DMS53 treated with DMSO at 0.1 percent for 48 hours (cell line): ENCODE data around the gene WDR27.

Source experiments
- DNase-seq: peaks from one replicate; lab custom pipeline; 2025; ENCODE audit not compliant: unreplicated experiment; lab: John Stamatoyannopoulos, UW

Gene WDR27

DNA sequence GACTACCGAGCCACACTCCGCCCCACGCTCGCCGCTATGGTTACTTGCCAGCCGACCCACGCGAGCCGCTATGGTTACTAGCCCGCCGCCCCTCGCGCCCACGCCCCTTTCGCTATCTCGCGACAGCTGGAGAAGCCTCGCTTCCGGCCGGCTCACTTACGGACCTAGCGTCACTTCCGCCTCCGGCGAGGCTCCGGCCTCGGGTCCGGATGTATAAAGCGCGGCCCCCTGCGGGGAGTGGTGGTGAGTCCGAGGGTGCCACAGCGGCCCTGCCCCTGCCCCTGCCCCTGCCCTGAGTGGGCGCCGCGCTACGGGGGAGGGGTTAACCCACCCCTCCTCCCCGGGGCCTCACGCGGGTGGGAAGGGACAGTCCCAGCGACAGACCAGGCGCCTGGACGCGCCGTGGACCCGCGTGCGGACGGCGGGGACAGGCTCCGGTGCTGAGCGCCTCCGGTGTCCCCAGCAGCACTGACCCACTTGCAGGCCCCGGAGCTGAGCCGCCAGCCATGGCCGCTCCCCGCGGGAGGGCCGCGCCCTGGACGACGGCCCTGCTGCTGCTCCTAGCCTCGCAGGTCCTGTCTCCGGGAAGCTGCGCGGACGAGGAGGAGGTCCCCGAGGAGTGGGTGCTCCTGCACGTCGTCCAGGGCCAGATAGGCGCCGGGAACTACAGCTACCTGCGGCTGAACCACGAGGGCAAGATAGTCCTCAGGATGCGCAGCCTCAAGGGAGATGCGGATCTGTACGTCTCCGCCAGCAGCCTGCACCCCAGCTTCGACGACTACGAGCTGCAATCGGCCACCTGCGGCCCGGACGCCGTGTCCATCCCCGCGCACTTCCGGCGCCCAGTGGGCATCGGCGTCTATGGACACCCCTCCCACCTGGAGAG is at the start of gene WDR27, which contains the start of gene C6orf120:
Gene WDR27, minus strand, starts transcription at position 76 of the 886 bp plus-strand sequence. CDS start 13,024 bp downstream, outside the sequence.
Gene C6orf120, plus strand, starts transcription at position 173 of the 886 bp plus-strand sequence. Its CDS starts 334 bp downstream, at position 507.
- peak; percentile 86 for DNase-seq

DNA sequence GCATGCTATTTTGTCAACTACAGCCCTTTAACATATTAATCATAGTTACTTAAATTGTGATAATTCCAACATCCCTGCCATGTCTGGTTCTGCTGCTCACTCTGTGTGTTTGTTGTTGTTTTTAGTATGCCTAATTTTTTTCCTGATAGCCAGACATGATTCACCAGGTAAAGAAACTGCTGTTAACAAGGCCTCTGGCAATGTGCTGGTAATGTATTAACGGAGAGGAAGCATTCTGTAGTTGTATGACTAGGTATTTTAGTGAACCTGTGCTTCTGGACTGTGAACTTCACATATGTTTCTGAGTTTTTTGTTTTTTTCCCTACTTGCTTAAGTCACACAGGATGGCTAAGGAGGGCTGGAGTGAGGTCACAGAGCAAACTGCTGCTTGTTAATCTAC is 44.7 kb upstream of the WDR27 start:
- DNase-seq = no peak

GRCh38 chr6:169745405-169745804 is 43.6 kb upstream of the WDR27 start:
- DNase-seq = no peak

- DNase-seq = no peak
These were observed 39.5 kb upstream of the WDR27 start for GRCh38 chr6:169741344-169741743.

DNA sequence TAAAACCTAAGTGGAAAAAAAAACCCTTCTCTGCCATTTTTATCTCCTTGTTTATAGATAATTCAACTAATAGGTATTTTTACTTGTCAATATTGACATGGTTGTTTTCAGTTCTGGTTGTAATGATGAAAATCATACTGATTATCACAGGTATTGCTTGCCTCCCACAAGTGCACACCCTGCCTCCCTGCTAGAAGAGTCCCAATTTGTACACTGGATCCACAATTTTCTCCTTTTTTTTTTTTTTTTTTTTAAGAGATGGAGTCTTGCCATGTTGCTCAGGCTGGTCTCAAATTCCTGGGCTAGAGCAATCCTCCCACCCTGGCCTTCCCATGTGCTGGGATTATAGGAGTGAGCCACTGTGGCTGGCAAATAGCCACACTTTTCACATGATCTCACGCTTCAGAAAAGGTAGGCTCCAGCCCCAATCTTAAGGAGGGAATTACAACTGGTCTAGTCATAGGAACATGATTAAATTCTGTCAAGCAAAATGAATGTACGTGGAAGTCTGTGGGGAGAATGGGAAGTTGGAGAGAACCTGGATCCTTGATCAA is 37.2 kb upstream of the WDR27 start:
- DNase-seq = no peak

DNA sequence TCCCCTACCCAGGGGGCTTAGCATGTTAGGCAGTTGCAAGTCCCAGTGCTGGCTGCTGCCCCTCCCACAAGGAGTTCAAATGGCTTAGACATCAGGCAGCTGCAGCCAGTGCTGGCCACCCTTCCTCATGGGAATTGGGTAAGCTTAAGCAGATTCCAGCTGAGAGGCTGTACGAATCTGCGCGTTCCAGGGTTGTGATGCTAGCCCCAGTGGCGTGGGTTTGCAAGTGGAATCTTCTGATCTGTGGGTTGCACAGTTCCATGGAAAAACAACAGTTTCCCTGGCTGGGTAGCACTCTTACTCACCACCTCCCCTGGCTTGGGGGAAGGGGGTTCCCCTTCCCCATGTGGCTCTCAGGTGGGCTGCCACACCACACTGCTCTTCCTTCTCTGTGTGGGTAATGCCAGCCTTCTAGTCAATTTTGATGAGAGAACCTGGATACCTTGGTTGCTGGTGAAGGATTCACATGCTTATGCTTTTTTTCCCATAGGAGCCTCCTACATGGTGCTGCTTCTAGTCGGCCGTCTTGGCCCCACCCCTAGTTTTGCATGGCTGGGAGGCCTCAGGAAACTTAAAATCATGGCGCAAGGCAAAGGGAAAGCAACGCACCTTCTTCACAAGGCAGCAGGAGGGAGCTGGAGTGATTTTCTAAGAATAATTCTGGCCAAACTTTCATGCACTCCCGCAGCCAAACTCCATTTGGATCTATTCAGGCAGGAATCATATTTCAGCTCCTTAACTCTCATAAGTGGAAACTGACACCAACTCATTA is 36.6 kb upstream of the WDR27 start:
- no peak for DNase-seq

GRCh38 chr6:169729961-169730360 is 28.1 kb upstream of the WDR27 start:
- DNase-seq = no peak

DNA sequence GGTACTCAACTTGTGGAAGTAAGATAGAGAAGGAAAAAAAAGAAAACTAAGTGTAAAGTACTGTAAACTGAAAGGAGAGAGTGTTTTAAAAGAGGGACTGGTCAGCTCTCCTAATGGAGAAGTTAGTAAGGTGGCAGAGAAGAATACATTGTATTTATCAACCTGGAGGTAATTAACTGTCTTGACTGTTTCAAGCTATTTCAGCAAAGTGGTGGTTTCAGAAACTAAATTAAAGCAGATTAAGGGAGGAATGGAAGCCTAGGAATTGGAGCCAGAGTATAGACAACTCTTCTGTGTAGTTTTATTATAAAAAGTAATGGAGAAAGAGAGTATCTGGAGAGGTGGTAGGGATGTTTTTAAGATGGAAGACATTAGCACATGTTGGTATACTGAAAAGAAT is 25.1 kb upstream of the WDR27 start:
- no peak for DNase-seq

- no peak for DNase-seq
These were observed 24.2 kb upstream of the WDR27 start for GRCh38 chr6:169726049-169726400.

DNA sequence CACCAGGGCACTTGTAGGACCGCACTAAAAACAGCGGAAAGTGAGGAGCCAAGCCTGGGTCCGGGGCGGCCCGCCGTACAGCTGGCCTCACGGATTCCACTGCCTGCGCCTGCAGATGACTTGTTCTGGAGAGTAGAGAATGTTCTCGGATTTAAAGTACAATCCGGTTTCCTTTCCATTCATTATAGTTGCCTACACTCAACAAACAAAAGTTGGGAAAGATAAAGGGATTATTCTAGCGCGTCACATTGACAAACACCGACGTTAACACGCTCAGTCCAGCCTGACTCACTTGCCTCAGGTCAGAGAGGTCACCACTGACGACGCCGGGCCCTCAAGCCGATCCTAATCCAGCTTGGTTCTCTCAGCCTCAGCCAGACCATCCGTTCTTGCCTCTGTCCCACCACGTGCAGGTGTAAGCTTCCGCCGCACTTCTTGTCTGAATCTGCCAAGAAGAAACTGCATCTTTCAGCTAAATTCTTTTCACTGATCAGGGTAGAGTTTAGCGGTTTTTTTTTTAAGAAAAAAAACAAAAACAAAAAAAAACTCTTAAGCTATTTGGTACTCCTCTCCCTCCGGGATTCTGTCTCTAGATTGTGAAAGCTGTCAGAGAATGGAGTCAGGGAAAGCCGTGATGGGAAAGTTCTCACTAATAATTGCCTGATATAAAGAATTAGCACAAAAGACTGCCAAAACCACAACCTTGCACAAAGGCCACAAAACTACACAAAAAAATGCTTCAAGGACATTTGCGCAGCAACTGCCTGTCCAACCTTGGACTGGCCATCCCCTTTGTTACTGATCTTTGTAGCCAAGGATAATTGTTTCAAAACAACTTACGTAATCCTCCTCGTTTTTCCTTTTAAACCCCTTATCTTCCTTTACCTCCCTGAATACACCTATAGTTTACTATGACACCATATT is 23.6 kb upstream of the WDR27 start:
- DNase-seq = peak; percentile 62

DNA sequence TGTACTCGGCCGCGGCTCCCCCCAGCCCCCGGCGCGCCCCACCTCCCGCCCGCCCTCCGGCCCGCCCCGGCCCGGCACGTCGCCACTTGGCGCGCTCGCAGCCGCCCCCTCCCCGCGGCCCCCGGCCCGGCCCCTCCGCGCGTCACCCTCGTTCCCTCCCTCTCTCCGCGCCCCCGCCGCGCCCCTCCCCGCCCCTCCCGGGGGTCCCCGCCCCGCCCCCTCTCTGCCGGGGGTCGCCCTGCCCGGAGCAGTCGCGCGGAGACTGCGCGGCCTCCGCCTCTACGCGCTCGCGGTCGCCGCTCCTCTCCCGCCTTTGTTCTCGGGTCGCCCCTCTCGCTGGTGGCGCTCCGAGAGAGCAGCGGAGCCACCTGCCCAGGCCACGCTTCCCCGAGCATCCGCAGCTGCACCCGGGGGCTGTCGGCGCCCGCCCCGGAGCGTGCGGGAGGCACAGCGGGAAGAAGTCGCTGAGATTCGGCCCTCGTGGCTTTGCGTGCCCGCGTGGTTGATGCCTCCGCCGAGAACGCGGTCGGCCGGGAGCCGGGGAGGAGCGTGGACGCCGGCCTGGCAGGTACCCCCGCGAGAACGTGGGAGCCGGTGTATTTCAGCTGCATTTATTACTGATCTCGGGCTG is 22.8 kb upstream of the WDR27 start, which contains the start of gene PHF10:
Gene PHF10, minus strand, starts transcription at position 7 of the 631 bp plus-strand sequence. CDS start 569 bp downstream, outside the sequence.
- no peak for DNase-seq

GRCh38 chr6:169723991-169724493 is 22.2 kb upstream of the WDR27 start:
- no peak for DNase-seq

DNA sequence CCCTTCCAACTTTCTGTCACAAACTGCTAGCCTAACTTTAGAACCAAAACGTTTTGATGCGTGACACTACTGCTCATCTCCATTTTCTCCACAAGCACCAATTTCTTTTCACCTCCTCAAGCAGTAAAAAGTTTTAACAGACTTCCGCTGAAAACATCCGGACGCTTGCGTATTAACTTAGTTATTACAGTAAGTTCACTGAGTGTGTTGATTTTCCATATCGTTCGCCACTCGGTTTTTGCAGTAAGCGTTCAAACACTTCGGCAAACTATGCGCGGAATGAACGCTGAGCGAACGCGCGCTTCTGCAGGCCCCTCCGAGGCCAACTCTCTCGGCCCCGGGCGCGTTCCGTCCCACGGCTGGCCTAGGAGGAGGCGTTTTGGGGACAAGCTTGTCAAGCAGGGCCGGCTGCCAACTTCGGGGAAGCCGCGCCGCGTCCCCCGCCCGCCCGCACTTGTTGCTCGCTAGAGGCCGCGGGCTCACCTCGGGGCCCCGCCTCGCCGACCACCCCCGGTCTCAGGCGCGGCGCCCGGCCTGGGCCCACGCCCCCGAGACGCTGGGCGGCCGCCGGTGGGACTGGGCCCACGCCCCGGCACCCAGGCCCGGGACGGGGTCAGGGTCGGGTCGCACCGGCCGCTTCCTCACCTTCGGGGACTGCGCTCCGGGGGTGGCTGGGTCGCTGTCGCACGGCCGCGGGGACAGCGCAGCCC is 21.5 kb upstream of the WDR27 start:
- no peak for DNase-seq

- no peak for DNase-seq
These were observed 20.8 kb upstream of the WDR27 start for GRCh38 chr6:169722362-169723199.

DNA sequence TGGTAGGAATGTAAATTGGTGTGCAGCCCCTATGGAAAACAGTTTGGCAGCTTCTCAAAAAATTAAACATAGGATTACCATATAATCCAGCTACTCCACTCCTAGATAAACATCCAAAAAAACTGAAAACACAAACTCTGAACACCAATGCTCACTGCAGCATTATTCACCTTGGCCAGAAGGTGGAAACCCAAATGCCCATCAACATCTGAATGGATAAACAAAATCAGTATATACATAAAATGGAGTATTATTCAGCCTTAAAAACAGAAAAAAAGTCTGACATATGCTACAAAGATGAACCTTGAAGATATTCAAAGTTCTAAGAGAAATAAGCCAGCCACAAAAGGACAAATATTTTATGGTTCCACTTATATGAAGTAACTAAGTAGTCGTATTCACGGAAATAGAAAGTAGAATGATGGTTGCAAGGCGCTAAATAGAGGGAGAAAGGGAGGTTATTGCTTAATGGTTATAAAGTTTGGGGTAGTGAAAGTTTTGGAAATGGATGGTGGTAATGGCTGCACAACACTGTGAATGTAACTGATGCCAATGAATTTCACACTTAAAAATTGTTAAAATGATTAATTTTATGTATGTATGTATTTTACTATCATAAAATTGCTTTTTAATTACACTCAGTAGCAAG is 18.5 kb upstream of the WDR27 start:
- DNase-seq = no peak

- DNase-seq = no peak
These were observed 17.3 kb upstream of the WDR27 start for GRCh38 chr6:169719117-169719516.

DNA sequence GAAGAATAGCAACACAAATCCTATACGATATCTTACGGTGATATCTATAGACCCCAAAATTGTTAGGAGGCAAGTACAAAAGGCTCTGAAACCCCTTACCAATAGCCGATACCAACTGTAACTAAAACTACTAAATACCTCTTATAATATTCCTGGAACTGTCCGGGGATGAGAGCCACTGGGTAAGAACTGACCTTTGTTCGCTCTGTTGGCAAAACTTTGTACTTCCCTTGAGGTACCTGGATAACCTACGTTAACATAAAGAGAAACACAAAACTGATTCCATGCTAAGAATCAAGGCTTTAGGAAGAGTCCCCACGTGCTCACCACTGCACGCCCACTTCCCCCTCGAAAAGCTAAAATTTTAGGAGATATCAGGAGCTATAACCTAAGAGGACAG is 12.8 kb upstream of the WDR27 start:
- no peak for DNase-seq

GRCh38 chr6:169714178-169714577 is 12.3 kb upstream of the WDR27 start:
- DNase-seq = no peak
